ENCODE data around the gene MORN4. TPM values are rescaled to one million over a fixed set of nuclear protein-coding genes. Genes with fewer than 3 reads are reported as not detected.
A peak's percentile ranks its signal among the peaks of the same experiment; 100 is the strongest.
"Not testable (repeated sequence)": the region's sequence is repeated elsewhere in the genome, so short reads cannot be mapped to it uniquely, and the experiment has no call there.

MORN4 gene
- total and polyA plus RNA-seq, 8 donors: 4.1 to 21.1 (median 15.0) TPM

GRCh38 chr10:97650726-97651125 lies 17.4 kb upstream of the MORN4 start:
- Histone ChIP-seq H3K9me3 (no peaks in the 10 kb centered on the region), H3K27me3 (no peaks in the 10 kb centered on the region), H3K4me1 (peaks cover 18 to 55% of the 10 kb centered on the region in 2 donors), H3K4me3 (no peak overlapping the region), H3K36me3 (peaks cover 0 to 55% of the 10 kb centered on the region in 2 donors), H3K27ac (peak overlapping the region; percentile 57 to 84)
- TF ChIP-seq CTCF (IDR thresholded peaks at IDR 0.05): no peak
- no peak for DNase-seq
- no peak for ATAC-seq
- intact Hi-C loops (cut with DNase I): no loop called here

GRCh38 chr10:97649405-97649750 lies 16.1 kb upstream of the MORN4 start:
- H3K27ac ChIP-seq: peak overlapping the region; percentile 83 to 84

GRCh38 chr10:97648562-97649404 lies 15.5 kb upstream of the MORN4 start:
- Histone ChIP-seq H3K36me3 (peaks cover 0 to 50% of the 10 kb centered on the region in 2 donors), H3K9me3 (no peaks in the 10 kb centered on the region)
- peak; percentile 85 for ATAC-seq

More at GRCh38 chr10:97649405-97649750, 16.1 kb upstream of the MORN4 start:
- H3K36me3 ChIP-seq: peaks cover 0 to 50% of the 10 kb centered on the region in 2 donors
- H3K9me3 ChIP-seq; H3K4me3 ChIP-seq; ATAC-seq; intact Hi-C loops (cut with DNase I); DNase-seq; H3K27me3 ChIP-seq: not testable (repeated sequence)
- peaks cover 18 to 55% of the 10 kb centered on the region in 2 donors for H3K4me1 ChIP-seq

GRCh38 chr10:97647556-97647955 lies 14.3 kb upstream of the MORN4 start:
- no peak for TF ChIP-seq CTCF (IDR thresholded peaks at IDR 0.05)
- intact Hi-C loops (cut with DNase I): no loop called here
- ATAC-seq: peak; percentile 54
- H3K36me3 ChIP-seq: peaks cover 0 to 38% of the 10 kb centered on the region in 2 donors
- peak overlapping the region; percentile 83 to 84 for H3K27ac ChIP-seq
- peaks cover 18 to 59% of the 10 kb centered on the region in 2 donors for H3K4me1 ChIP-seq
- DNase-seq: no peak
- no peaks in the 10 kb centered on the region for H3K27me3 ChIP-seq
- no peak overlapping the region for H3K4me3 ChIP-seq
- H3K9me3 ChIP-seq: no peaks in the 10 kb centered on the region

More at GRCh38 chr10:97648562-97649404, 15.5 kb upstream of the MORN4 start:
- DNase-seq: peak in 1 of 4 donors; percentile 41
- Histone ChIP-seq H3K27ac (peak overlapping the region; percentile 83 to 84), H3K4me3 (no peak overlapping the region), H3K27me3 (no peaks in the 10 kb centered on the region), H3K4me1 (peaks cover 18 to 55% of the 10 kb centered on the region in 2 donors)
- no peak for TF ChIP-seq CTCF (IDR thresholded peaks at IDR 0.05)
- intact Hi-C loops (cut with DNase I): no loop called here

GRCh38 chr10:97644936-97645335 lies 11.6 kb upstream of the MORN4 start:
- H3K4me1 ChIP-seq: peaks cover 22 to 53% of the 10 kb centered on the region in 2 donors
- intact Hi-C loops (cut with DNase I): no loop called here
- DNase-seq: no peak

More at GRCh38 chr10:97644936-97645335, 11.6 kb upstream of the MORN4 start:
- no peak for TF ChIP-seq CTCF (IDR thresholded peaks at IDR 0.05)
- no peak overlapping the region for H3K27ac ChIP-seq
- peaks cover 0 to 10% of the 10 kb centered on the region in 2 donors for H3K27me3 ChIP-seq
- H3K4me3 ChIP-seq: no peak overlapping the region
- ATAC-seq: no peak
- peaks cover 0 to 24% of the 10 kb centered on the region in 2 donors for H3K36me3 ChIP-seq
- no peaks in the 10 kb centered on the region for H3K9me3 ChIP-seq

Data from left lung (tissue), 10 donors.